H1 (cell line): ENCODE data around the gene SPIB. TPM values are rescaled to one million over a fixed set of nuclear protein-coding genes. Genes with fewer than 3 reads are reported as not detected.

Experiments
- CTCF ChIA-PET: fragments of 300-600 bp; sonication (Branson Sonifier 250); formaldehyde crosslinking; loops from one replicate; lab custom pipeline; 2021; ENCODE audit not compliant: partially characterized antibody; lab: Charles Lee
- POLR2A ChIA-PET: fragments of 300-600 bp; sonication (Branson Sonifier 250); formaldehyde crosslinking; loops from one replicate; lab custom pipeline; 2021; ENCODE audit warnings: inconsistent platforms; ENCODE audit not compliant: partially characterized antibody; lab: Charles Lee
- DNase-seq, 2 experiments: peaks; one replicate each; pipeline versions ENCODE4 v3.0.0 to v3.0.0-alpha.2; 2010 to 2022; ENCODE audit warnings: low spot score in 2 of 2, low read depth in 1 of 2, mixed read lengths in 1 of 2
- FAIRE-seq: peaks from 2 replicates; lab custom pipeline; 2011; peaks lifted over from hg19 to GRCh38; lab: Jason Lieb, UNC
- H2AFZ ChIP-seq: 2 replicates; pipeline ENCODE4 v1.8.1; 2012; ENCODE audit warnings: low read length, inconsistent platforms
- H2AK5ac ChIP-seq: 2 replicates; pipeline ENCODE4 v1.6.1; 2013; ENCODE audit warnings: low read depth, low read length
- H2BK120ac ChIP-seq: replicated peaks from 2 replicates; pipeline ENCODE3; 2013; ENCODE audit warnings: low read depth, low read length, inconsistent platforms
- H2BK12ac ChIP-seq: 2 replicates; pipeline ENCODE4 v1.6.1; 2013; ENCODE audit warnings: low read depth, low read length
- H2BK15ac ChIP-seq: 2 replicates; pipeline ENCODE4 v1.6.1; 2013; ENCODE audit warnings: low read length
- H2BK20ac ChIP-seq: 2 replicates; pipeline ENCODE4 v1.6.1; 2013; ENCODE audit warnings: low read length
- H2BK5ac ChIP-seq: 2 replicates; pipeline ENCODE4 v1.6.1; 2013; ENCODE audit warnings: low read depth, low read length
- H3K14ac ChIP-seq: 2 replicates; pipeline ENCODE4 v1.6.1; 2013; ENCODE audit warnings: inconsistent platforms; ENCODE audit not compliant: insufficient read length
- H3K18ac ChIP-seq: 2 replicates; pipeline ENCODE4 v1.6.1; 2013; ENCODE audit warnings: low read length; ENCODE audit errors: extremely low read depth
- H3K23ac ChIP-seq: 2 replicates; pipeline ENCODE4 v1.6.1; 2013; ENCODE audit warnings: inconsistent platforms; ENCODE audit not compliant: insufficient read length
- H3K23me2 ChIP-seq: 2 replicates; pipeline ENCODE4 v1.6.1; 2013; ENCODE audit warnings: low read depth, low read length
- H3K27ac ChIP-seq: 2 replicates; pipeline ENCODE4 v1.6.1; 2011; ENCODE audit warnings: low read depth, low read length, inconsistent platforms
- H3K27me3 ChIP-seq, 4 experiments: replicated peaks in 1 of 4; 1 replicate in 1 of 4; 2 replicates in 3 of 4; pipeline versions ENCODE4 v1.6.1 to v1.8.1; 2011 to 2013; ENCODE audit warnings: low read length in 3 of 4, mild to moderate bottlenecking in 3 of 4, inconsistent platforms in 2 of 4, mixed read lengths in 2 of 4, moderate library complexity in 1 of 4; ENCODE audit not compliant: control insufficient read depth in 3 of 4, insufficient read depth in 3 of 4; ENCODE audit errors: extremely low read depth in 1 of 4
- H3K36me3 ChIP-seq, 4 experiments: 2 replicates each; pipeline versions ENCODE4 v1.6.1 to v1.8.1; 2011 to 2013; ENCODE audit warnings: mild to moderate bottlenecking in 4 of 4, low read length in 3 of 4, moderate library complexity in 2 of 4, control low read depth in 1 of 4, inconsistent platforms in 1 of 4; ENCODE audit not compliant: insufficient read depth in 4 of 4, control insufficient read depth in 2 of 4
- H3K4ac ChIP-seq: replicated peaks from 2 replicates; pipeline ENCODE3; 2013; ENCODE audit warnings: low read length, low read depth, mixed read lengths, inconsistent platforms; ENCODE audit not compliant: insufficient read length
- H3K4me1 ChIP-seq, 4 experiments: replicated peaks in 1 of 4; 1 replicate in 1 of 4; 2 replicates in 3 of 4; pipeline versions ENCODE4 v1.6.1 to v1.8.1; 2011 to 2013; ENCODE audit warnings: low read length in 3 of 4, inconsistent platforms in 2 of 4, mixed read lengths in 1 of 4; ENCODE audit not compliant: insufficient read depth in 4 of 4, control insufficient read depth in 3 of 4
- H3K4me2 ChIP-seq, 2 experiments: 2 replicates each; pipeline versions ENCODE4 v1.6.1 to v1.8.1; 2011 to 2013; ENCODE audit warnings: low read depth in 2 of 2, low read length in 2 of 2, control low read depth in 1 of 2, inconsistent platforms in 1 of 2, mild to moderate bottlenecking in 1 of 2; ENCODE audit not compliant: insufficient read depth in 1 of 2
- H3K4me3 ChIP-seq, 4 experiments: fragments of 200-600, 300-600 bp in 1 of 4; sonication (generic), shearing (Covaris generic), sonication (Bioruptor Twin) in 1 of 4; 2 replicates each; pipeline versions ENCODE4 v1.5.1 to v1.8.1; 2011 to 2016; ENCODE audit warnings: low read length in 4 of 4, low read depth in 3 of 4, control low read depth in 2 of 4, inconsistent platforms in 2 of 4, mild to moderate bottlenecking in 2 of 4, mixed read lengths in 1 of 4, moderate library complexity in 1 of 4; ENCODE audit not compliant: insufficient read depth in 2 of 4; ENCODE audit errors: extremely low read depth in 1 of 4
- H3K56ac ChIP-seq: replicated peaks from 2 replicates; pipeline ENCODE3; 2013; ENCODE audit warnings: low read depth, mild to moderate bottlenecking, mixed read lengths, low read length, inconsistent platforms; ENCODE audit not compliant: insufficient read length
- H3K79me1 ChIP-seq: 2 replicates; pipeline ENCODE4 v1.6.1; 2013; ENCODE audit warnings: low read depth, low read length, control low read depth
- H3K79me2 ChIP-seq, 2 experiments: 2 replicates each; pipeline versions ENCODE4 v1.6.1 to v1.8.1; 2012 to 2013; ENCODE audit warnings: low read length in 2 of 2, mild to moderate bottlenecking in 2 of 2, inconsistent platforms in 1 of 2; ENCODE audit not compliant: insufficient read depth in 2 of 2, control insufficient read depth in 1 of 2
- H3K9ac ChIP-seq, 4 experiments: replicated peaks in 1 of 4; 1 replicate in 1 of 4; 2 replicates in 3 of 4; pipeline versions ENCODE4 v1.6.1 to v1.8.1; 2011 to 2013; ENCODE audit warnings: low read depth in 3 of 4, low read length in 3 of 4, control low read depth in 2 of 4, mild to moderate bottlenecking in 2 of 4, moderate library complexity in 2 of 4, inconsistent platforms in 1 of 4; ENCODE audit errors: extremely low read depth in 1 of 4
- H3K9me3 ChIP-seq, 2 experiments: 2 replicates each; pipeline versions ENCODE4 v1.6.1 to v1.8.1; 2012 to 2013; ENCODE audit warnings: mild to moderate bottlenecking in 2 of 2, moderate library complexity in 2 of 2, control low read depth in 1 of 2, inconsistent platforms in 1 of 2, low read depth in 1 of 2, low read length in 1 of 2, mixed read lengths in 1 of 2; ENCODE audit not compliant: insufficient read depth in 2 of 2
- H4K20me1 ChIP-seq, 2 experiments: replicated peaks in 1 of 2; 2 replicates each; pipeline versions ENCODE3 to v1.8.1; 2011 to 2013; ENCODE audit warnings: inconsistent platforms in 2 of 2, low read length in 2 of 2, mild to moderate bottlenecking in 1 of 2; ENCODE audit not compliant: insufficient read depth in 2 of 2, control insufficient read depth in 1 of 2
- H4K5ac ChIP-seq: 2 replicates; pipeline ENCODE4 v1.6.1; 2013; ENCODE audit warnings: low read length, low read depth, mixed read lengths, inconsistent platforms; ENCODE audit not compliant: insufficient read length
- H4K8ac ChIP-seq: 2 replicates; pipeline ENCODE4 v1.8.0; 2013; ENCODE audit warnings: mild to moderate bottlenecking, moderate library complexity, low read length, inconsistent platforms; ENCODE audit not compliant: insufficient read depth; ENCODE audit errors: extremely low read depth
- H4K91ac ChIP-seq: replicated peaks from 2 replicates; pipeline ENCODE3; 2013; ENCODE audit warnings: low read length, mixed read lengths, inconsistent platforms; ENCODE audit not compliant: insufficient read length
- ASH2L ChIP-seq: fragments of 200-600, 300-600 bp; sonication (generic); IDR thresholded peaks from one replicate; pipeline ENCODE4 v1.7.1; 2017; ENCODE audit warnings: low read length
- ATF2 ChIP-seq: IDR thresholded peaks from 2 replicates; pipeline ENCODE4 v1.6.1; 2012; ENCODE audit warnings: low read length, inconsistent platforms
- BRCA1 ChIP-seq: IDR thresholded peaks from 2 replicates; pipeline ENCODE4 v1.6.1; 2012; ENCODE audit warnings: low read depth, low read length, improper control_type of control experiment
- CBX5 ChIP-seq: fragments of 300-800, 300-1000 bp; sonication (generic); IDR thresholded peaks from 2 replicates; pipeline ENCODE4 v1.7.1; 2016; ENCODE audit warnings: antibody characterized with exemption, low read length, low read depth
- MAX ChIP-seq: IDR thresholded peaks from 2 replicates; pipeline ENCODE4 v1.6.1; 2012; ENCODE audit warnings: inconsistent platforms
- PHF8 ChIP-seq: fragments of 200-600 bp; sonication (generic); conservative IDR thresholded peaks from 2 replicates; pipeline ENCODE4 v1.7.1; 2012; ENCODE audit warnings: low read depth, mild to moderate bottlenecking, inconsistent platforms, low read length, moderate library complexity
- POLR2AphosphoS5 ChIP-seq: IDR thresholded peaks from 2 replicates; pipeline ENCODE4 v1.6.1; 2011; ENCODE audit warnings: low read depth, low read length
- RAD21 ChIP-seq, 2 experiments: IDR thresholded peaks in 1 of 2; conservative IDR thresholded peaks in 1 of 2; 2 replicates each; pipeline ENCODE4 v1.6.1; 2011; ENCODE audit warnings: low read depth in 2 of 2, low read length in 2 of 2, improper control_type of control experiment in 1 of 2, inconsistent platforms in 1 of 2, mild to moderate bottlenecking in 1 of 2, moderate library complexity in 1 of 2
- SIN3A ChIP-seq, 2 experiments: IDR thresholded peaks in 1 of 2; conservative IDR thresholded peaks in 1 of 2; 2 replicates each; pipeline ENCODE4 v1.6.1; 2011 to 2012; ENCODE audit warnings: low read length in 2 of 2, improper control_type of control experiment in 1 of 2, low read depth in 1 of 2, mild to moderate bottlenecking in 1 of 2
- SIRT6 ChIP-seq: IDR thresholded peaks from one replicate; pipeline ENCODE4 v1.7.1; 2012; ENCODE audit warnings: low read length, inconsistent platforms
- SRF ChIP-seq: IDR thresholded peaks from 2 replicates; pipeline ENCODE4 v1.6.1; 2011; ENCODE audit warnings: mild to moderate bottlenecking, low read depth, low read length, moderate library complexity
- TAF1 ChIP-seq: IDR thresholded peaks from 2 replicates; pipeline ENCODE4 v1.6.1; 2011; ENCODE audit warnings: mild to moderate bottlenecking, low read depth, low read length
- WGBS, 2 experiments: shearing (Covaris generic) in 1 of 2; methylation state at CpG; one replicate each; pipeline versions ENCODE4 v1.1.6 to v1.1.7; 2013 to 2015; ENCODE audit warnings: low lambda C conversion rate in 2 of 2, mixed read lengths in 2 of 2, inconsistent platforms in 1 of 2, low coverage in 1 of 2, missing lambda C conversion rate in 1 of 2; ENCODE audit not compliant: insufficient replicate concordance in 2 of 2, insufficient coverage in 1 of 2, insufficient read length in 1 of 2; ENCODE audit errors: extremely low coverage in 1 of 2, missing lambda C conversion rate in 1 of 2; 5-methylcytosine and 5-hydroxymethylcytosine counted together
- polyA plus RNA-seq, 7 experiments: library from polyadenylated mRNA; depleted of rRNA in 3 of 7; stranded (reverse) in 5 of 7; unstranded in 2 of 7; fragments of >200 nt in 5 of 7; fragments of 200-250 nt in 2 of 7; gene quantifications; 1 replicate in 5 of 7; 2 replicates in 1 of 7; 4 replicates in 1 of 7; pipeline versions ENCODE4 v1.2.1 to v1.2.3, GENCODE V29; 2011 to 2013; ENCODE audit warnings: missing spikeins in 2 of 7, mixed read lengths in 2 of 7
- total RNA-seq: library from RNA; stranded (reverse); fragmentation: NEBNext Ultra II Directional; extraction: Animal tissue kit (Norgen Biotek cat#: 25700); gene quantifications from 2 replicates; pipeline ENCODE4 v1.2.1, GENCODE V29; 2021

Gene SPIB
- total and polyA plus RNA-seq, 2 of the 8 experiments (the other 6 are each of a cell fraction or from before 2014, with no cell fraction given): 11.1 to 17.4 TPM

DNA sequence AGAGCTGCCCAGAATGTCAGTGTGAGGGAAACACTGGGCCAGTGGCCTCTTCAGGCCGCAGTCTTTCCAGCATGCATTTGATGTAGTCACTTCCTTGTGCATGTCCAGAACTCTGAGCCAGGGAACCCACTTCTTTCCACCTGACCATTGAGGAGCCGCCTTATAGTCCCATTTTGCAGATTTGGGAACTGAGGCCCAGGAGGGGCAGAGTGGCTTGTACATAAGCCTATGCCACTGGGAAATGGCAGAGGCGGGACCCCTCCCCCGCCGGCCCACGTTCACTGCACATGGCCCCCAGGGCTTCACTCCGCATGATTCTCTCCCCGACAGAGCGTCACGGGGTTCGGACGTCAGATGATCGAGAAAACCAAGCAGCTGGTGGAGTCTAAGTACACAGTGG is 5.6 kb upstream of the SPIB start:
- DNase-seq (no peak), FAIRE-seq (no peak)
- H2BK20ac ChIP-seq: no peak overlapping the region
- H3K56ac ChIP-seq: no peak overlapping the region
- no peak overlapping the region for H2BK5ac ChIP-seq
- no peaks in the 10 kb centered on the region for H3K23me2 ChIP-seq
- no peaks in the 10 kb centered on the region for H3K79me2 ChIP-seq
- no peak overlapping the region for H3K9ac ChIP-seq
- H4K5ac ChIP-seq: no peak overlapping the region
- no peak overlapping the region for H3K18ac ChIP-seq
- H3K4ac ChIP-seq: no peak overlapping the region
- H2BK120ac ChIP-seq: no peak overlapping the region
- H3K14ac ChIP-seq: no peak overlapping the region
- H4K20me1 ChIP-seq: peaks cover 0 to 11% of the 10 kb centered on the region in 2 experiments
- no peaks in the 10 kb centered on the region for H3K9me3 ChIP-seq
- peaks cover 15 to 26% (median 16%) of the 10 kb centered on the region in 4 experiments; a peak in 7 of 8 replicates for H3K36me3 ChIP-seq
- no peak overlapping the region for H3K4me2 ChIP-seq
- H2AFZ ChIP-seq: no peak overlapping the region
- ChIA-PET POLR2A (interaction anchor here (1.3 kb wide), 1 partner anchor 29 kb away, joined by 4 read pairs; no protein-coding TSS in a partner anchor), CTCF (interaction anchor here (1.2 to 1.3 kb wide), 2 partner anchors 23 to 50 kb away, joined by 3 to 5 read pairs; no protein-coding TSS in a partner anchor)
- H3K4me3 ChIP-seq: no peak overlapping the region
- H4K91ac ChIP-seq: no peak overlapping the region
- no peak overlapping the region for H3K27ac ChIP-seq
- WGBS, 2 experiments: 95% methylated on average over 13 of the region's 13 CpGs; no CpG with 5 or more reads in 1 of the 2 experiments
- no peak overlapping the region for H2BK15ac ChIP-seq
- no peak overlapping the region for H4K8ac ChIP-seq
- H3K79me1 ChIP-seq: no peaks in the 10 kb centered on the region
- no peak overlapping the region for H2AK5ac ChIP-seq
- no peak overlapping the region for H3K23ac ChIP-seq
- H3K4me1 ChIP-seq: peaks cover 0 to 6% (median 1%) of the 10 kb centered on the region in 4 experiments; a peak in 5 of 7 replicates
- no peaks in the 10 kb centered on the region for H3K27me3 ChIP-seq
- no peak overlapping the region for H2BK12ac ChIP-seq
- TF ChIP-seq ATF2 (no peak), CBX5 (no peak), SIN3A (conservative IDR thresholded peaks at IDR 0.05 in 1 of 2, IDR thresholded peaks at IDR 0.05 in 1 of 2; ENCODE audit: low read depth in 1 of 2, low read length in 2 of 2) (no peak), RAD21 (IDR thresholded peaks at IDR 0.05 in 1 of 2, conservative IDR thresholded peaks at IDR 0.05 in 1 of 2; ENCODE audit: low read depth in 2 of 2, low read length in 2 of 2) (no peak), TAF1 (no peak), MAX (no peak), PHF8 (no peak), SIRT6 (no peak), POLR2AphosphoS5 (no peak), BRCA1 (no peak), SRF (no peak), ASH2L (no peak)
